B cell (primary cell): ENCODE measurements around the gene SIAH2. TPM values are rescaled to one million over a fixed set of nuclear protein-coding genes. Genes with fewer than 3 reads are reported as not detected.

Experiments
- ATAC-seq: fragments of 200-7000 bp; cut with Tn5 transposase; one replicate; pipeline ENCODE4 v1.10.0; 2021; ENCODE audit warnings: low read depth, mild to moderate bottlenecking, moderate number of reproducible peaks, moderate library complexity
- CTCF ChIA-PET: fragments of 350-600 bp; sonication (Branson Sonifier 250); formaldehyde crosslinking; loops from one replicate; lab custom pipeline; 2021; ENCODE audit warnings: antibody characterized with exemption, inconsistent platforms; lab: Charles Lee
- POLR2A ChIA-PET: fragments of 350-600 bp; sonication (Branson Sonifier 250); formaldehyde crosslinking; loops from one replicate; lab custom pipeline; 2021; ENCODE audit warnings: antibody characterized with exemption; lab: Charles Lee
- DNase-seq: peaks from one replicate; pipeline ENCODE4 v3.0.0; 2013
- H2AFZ ChIP-seq: 2 replicates; pipeline ENCODE4 v1.6.1; 2012; ENCODE audit warnings: mild to moderate bottlenecking, low read depth, low read length; ENCODE audit not compliant: insufficient read depth, poor library complexity, severe bottlenecking
- H3K27ac ChIP-seq, 2 donors: 1 replicate in 1 of 2; 2 replicates in 1 of 2; pipeline ENCODE4 v1.5.1; 2012 to 2013; ENCODE audit warnings: low read length in 2 of 2, mild to moderate bottlenecking in 2 of 2, moderate library complexity in 1 of 2
- H3K27me3 ChIP-seq, 4 experiments: fragments of 200-600 bp in 1 of 4; sonication (generic) in 1 of 4; replicated peaks in 1 of 4; 1 replicate in 2 of 4; 2 replicates in 2 of 4; pipeline versions ENCODE4 v1.6.1 to v1.7.0; 2013 to 2016; ENCODE audit warnings: low read length in 3 of 4, mild to moderate bottlenecking in 2 of 4, mixed read lengths in 1 of 4, moderate library complexity in 1 of 4; ENCODE audit not compliant: insufficient read depth in 4 of 4, control insufficient read depth in 3 of 4; ENCODE audit errors: control extremely low read depth in 1 of 4
- H3K36me3 ChIP-seq, 2 experiments: replicated peaks in 1 of 2; 1 replicate in 1 of 2; 2 replicates in 1 of 2; pipeline versions ENCODE4 v1.6.1 to v1.7.1; 2013; ENCODE audit warnings: low read length in 1 of 2; ENCODE audit not compliant: insufficient read depth in 2 of 2, control insufficient read depth in 1 of 2; ENCODE audit errors: control extremely low read depth in 1 of 2, extremely low read depth in 1 of 2
- H3K4me1 ChIP-seq, 2 donors: fragments of 200-600 bp in 1 of 2; sonication (generic) in 1 of 2; 1 replicate in 1 of 2; 2 replicates in 1 of 2; pipeline versions ENCODE4 v1.5.1 to v1.6.1; 2013 to 2017; ENCODE audit warnings: low read length in 2 of 2; ENCODE audit not compliant: control insufficient read depth in 2 of 2, insufficient read depth in 2 of 2
- H3K4me2 ChIP-seq: replicated peaks from 2 replicates; pipeline ENCODE3; 2012; ENCODE audit warnings: mild to moderate bottlenecking, low read depth, low read length; ENCODE audit not compliant: poor library complexity, severe bottlenecking
- H3K4me3 ChIP-seq, 5 experiments: fragments of 200-600 bp in 1 of 5; sonication (generic) in 1 of 5; 1 replicate in 3 of 5; 2 replicates in 2 of 5; pipeline versions ENCODE4 v1.5.1 to v1.7.0; 2011 to 2016; ENCODE audit warnings: low read length in 4 of 5, mild to moderate bottlenecking in 4 of 5, low read depth in 2 of 5, control low read depth in 1 of 5, moderate library complexity in 1 of 5; ENCODE audit not compliant: insufficient read depth in 1 of 5; ENCODE audit errors: control extremely low read depth in 1 of 5, extremely low read depth in 1 of 5
- H3K79me2 ChIP-seq: fragments of 200-600 bp; sonication (generic); one replicate; pipeline ENCODE4 v1.6.0; 2016; ENCODE audit warnings: low read length; ENCODE audit not compliant: control insufficient read depth, insufficient read depth
- H3K9ac ChIP-seq: fragments of 200-600 bp; sonication (generic); 2 replicates; pipeline ENCODE4 v1.6.1; 2017; ENCODE audit warnings: mild to moderate bottlenecking, low read length, moderate library complexity
- H3K9me3 ChIP-seq, 3 donors: one replicate each; pipeline versions ENCODE4 v1.6.1 to v1.7.1; 2013; ENCODE audit warnings: low read length in 2 of 3; ENCODE audit not compliant: control insufficient read depth in 2 of 3, insufficient read depth in 1 of 3; ENCODE audit errors: control extremely low read depth in 1 of 3
- H4K20me1 ChIP-seq: 2 replicates; pipeline ENCODE4 v1.6.0; 2012; ENCODE audit warnings: mild to moderate bottlenecking, low read length; ENCODE audit not compliant: insufficient read depth, control insufficient read depth, poor library complexity, severe bottlenecking
- H3K27ac Mint-ChIP-seq: one replicate; pipeline ENCODE4 v1.8.0; 2021; ENCODE audit warnings: mixed read lengths
- H3K27me3 Mint-ChIP-seq: one replicate; pipeline ENCODE4 v1.8.0; 2021; ENCODE audit warnings: mixed read lengths
- H3K4me1 Mint-ChIP-seq: one replicate; pipeline ENCODE4 v1.8.0; 2021; ENCODE audit warnings: mixed read lengths
- H3K4me3 Mint-ChIP-seq: one replicate; pipeline ENCODE4 v1.8.0; 2021; ENCODE audit warnings: mixed read lengths
- H3K9me3 Mint-ChIP-seq: one replicate; pipeline ENCODE4 v1.8.0; 2022; ENCODE audit warnings: mixed read lengths; ENCODE audit not compliant: insufficient read depth
- EZH2 ChIP-seq: IDR thresholded peaks from 2 replicates; pipeline ENCODE4 v1.6.1; 2012; ENCODE audit warnings: borderline replicate concordance, low read depth, mild to moderate bottlenecking, moderate library complexity, low read length; ENCODE audit not compliant: insufficient read depth, poor library complexity, severe bottlenecking
- WGBS: methylation state at CpG from one replicate; pipeline ENCODE4 v1.1.5; 2013; ENCODE audit warnings: missing lambda C conversion rate; ENCODE audit not compliant: insufficient coverage; 5-methylcytosine and 5-hydroxymethylcytosine counted together
- intact Hi-C: fragments of 100-400 bp; cut with micrococcal nuclease; formaldehyde crosslinking; loops from one replicate; pipeline ENCODE4 v1.10.0; 2022
- polyA plus RNA-seq: library from polyadenylated mRNA; depleted of rRNA; stranded (reverse); fragments of >200 nt; gene quantifications from 2 replicates; pipeline ENCODE4 v1.2.3, GENCODE V29; 2012
- total RNA-seq, 2 donors: library from RNA; stranded (reverse); fragments of 120-200 nt in 1 of 2; gene quantifications; 1 replicate in 1 of 2; 2 replicates in 1 of 2; pipeline versions ENCODE4 v1.2.3 to v1.2.4, GENCODE V29; 2013 to 2022
- TF ChIP-seq, protein P1 (sequence below): fragments of 200-600 bp; IDR thresholded peaks from one replicate; pipeline ENCODE4 v1.8.0; 2022; ENCODE audit warnings: antibody characterized with exemption, mild to moderate bottlenecking

The SIAH2 gene
- total and polyA plus RNA-seq, 2 donors (not counting 1 experiment from before 2014, with no cell fraction given), result 22.3 to 83.4 TPM

DNA sequence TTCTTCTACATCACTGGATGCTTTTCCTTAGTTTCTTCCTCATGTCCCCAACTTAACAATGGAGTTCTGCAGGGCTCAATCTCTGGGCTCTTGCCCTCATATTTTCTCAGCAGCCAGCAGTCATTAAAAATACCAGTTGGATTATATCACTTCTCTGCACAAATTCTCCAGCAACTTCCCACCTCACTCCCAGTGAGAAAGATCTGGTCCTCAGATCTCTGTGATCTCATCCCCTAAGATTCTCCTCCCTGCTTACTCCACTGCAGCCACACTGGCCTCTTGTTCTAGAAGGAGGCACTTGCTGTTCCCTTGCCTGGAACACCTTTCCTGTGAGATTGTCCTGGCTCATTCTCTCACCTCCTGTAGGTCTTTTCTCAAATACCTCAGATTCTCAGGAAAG is 65.3 kb downstream of the SIAH2 start:
- DNase-seq, result no peak
- Mint-ChIP-seq H3K27me3 (no peaks in the 10 kb centered on the region), H3K9me3 (no peaks in the 10 kb centered on the region), H3K27ac (no peak overlapping the region), H3K4me1 (peaks cover 2% of the 10 kb centered on the region), H3K4me3 (no peak overlapping the region)
- CTCF ChIA-PET, result no interaction called here
- ATAC-seq, result no peak
- Histone ChIP-seq H3K4me2 (no peak overlapping the region), H3K9ac (no peak overlapping the region), H4K20me1 (no peaks in the 10 kb centered on the region), H2AFZ (no peak overlapping the region), H3K27ac (no peak overlapping the region), H3K79me2 (no peaks in the 10 kb centered on the region), H3K27me3 (no peaks in the 10 kb centered on the region), H3K9me3 (peaks cover 0 to 4% (median 3%) of the 10 kb centered on the region in 3 donors), H3K4me1 (peaks cover 0 to 2% of the 10 kb centered on the region in 2 donors), H3K36me3 (no peaks in the 10 kb centered on the region), H3K4me3 (no peak overlapping the region)
- TF ChIP-seq, protein P1, sequence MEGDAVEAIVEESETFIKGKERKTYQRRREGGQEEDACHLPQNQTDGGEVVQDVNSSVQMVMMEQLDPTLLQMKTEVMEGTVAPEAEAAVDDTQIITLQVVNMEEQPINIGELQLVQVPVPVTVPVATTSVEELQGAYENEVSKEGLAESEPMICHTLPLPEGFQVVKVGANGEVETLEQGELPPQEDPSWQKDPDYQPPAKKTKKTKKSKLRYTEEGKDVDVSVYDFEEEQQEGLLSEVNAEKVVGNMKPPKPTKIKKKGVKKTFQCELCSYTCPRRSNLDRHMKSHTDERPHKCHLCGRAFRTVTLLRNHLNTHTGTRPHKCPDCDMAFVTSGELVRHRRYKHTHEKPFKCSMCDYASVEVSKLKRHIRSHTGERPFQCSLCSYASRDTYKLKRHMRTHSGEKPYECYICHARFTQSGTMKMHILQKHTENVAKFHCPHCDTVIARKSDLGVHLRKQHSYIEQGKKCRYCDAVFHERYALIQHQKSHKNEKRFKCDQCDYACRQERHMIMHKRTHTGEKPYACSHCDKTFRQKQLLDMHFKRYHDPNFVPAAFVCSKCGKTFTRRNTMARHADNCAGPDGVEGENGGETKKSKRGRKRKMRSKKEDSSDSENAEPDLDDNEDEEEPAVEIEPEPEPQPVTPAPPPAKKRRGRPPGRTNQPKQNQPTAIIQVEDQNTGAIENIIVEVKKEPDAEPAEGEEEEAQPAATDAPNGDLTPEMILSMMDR, result no peak
- TF ChIP-seq EZH2, result no peak
- intact Hi-C loops, result no loop called here
- POLR2A ChIA-PET, result no interaction called here

DNA sequence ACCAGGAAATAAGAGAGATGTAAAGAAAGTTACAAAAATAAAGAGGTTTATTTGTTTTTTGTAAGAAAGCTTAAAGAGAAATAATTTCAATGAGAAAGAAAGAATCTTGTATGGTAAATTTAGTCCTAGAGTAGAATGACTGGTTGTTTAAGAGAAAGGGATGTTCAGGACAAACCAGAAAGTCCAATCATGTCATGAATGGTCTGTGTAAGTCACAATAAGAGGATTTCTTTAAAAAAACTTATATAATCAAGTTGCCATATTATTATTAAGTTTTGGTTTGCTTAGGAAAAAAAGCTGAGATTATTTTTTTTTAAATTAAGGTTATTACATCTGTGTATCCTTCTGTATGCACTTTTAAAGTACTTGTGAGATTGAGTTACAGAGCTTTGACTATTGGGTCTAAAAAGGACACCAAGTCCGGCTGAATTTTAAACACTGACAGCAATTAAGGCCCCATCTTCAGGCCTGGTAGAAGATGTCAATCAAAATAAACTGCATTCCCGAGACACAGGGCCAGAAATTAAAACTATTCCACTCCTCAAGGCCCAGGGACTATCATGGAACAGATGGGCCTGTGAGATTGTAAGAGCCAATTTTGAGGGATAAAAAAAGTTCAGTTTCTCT is 71.4 kb downstream of the SIAH2 start:
- no peaks in the 10 kb centered on the region for H3K27me3 ChIP-seq
- no peak overlapping the region for H3K9ac ChIP-seq
- DNase-seq (no peak), ATAC-seq (no peak)
- H4K20me1 ChIP-seq, result no peaks in the 10 kb centered on the region
- no peak overlapping the region for H3K4me2 ChIP-seq
- no peak overlapping the region for H3K27ac ChIP-seq
- intact Hi-C loops, result no loop called here
- no peaks in the 10 kb centered on the region for H3K79me2 ChIP-seq
- H3K4me1 ChIP-seq, result no peaks in the 10 kb centered on the region
- CTCF ChIA-PET, result no interaction called here
- H3K9me3 ChIP-seq, result peaks cover 0 to 9% (median 4%) of the 10 kb centered on the region in 3 donors
- H3K4me3 ChIP-seq, result no peak overlapping the region
- no peaks in the 10 kb centered on the region for H3K36me3 ChIP-seq
- Mint-ChIP-seq H3K27ac (no peak overlapping the region), H3K9me3 (no peaks in the 10 kb centered on the region), H3K4me1 (no peaks in the 10 kb centered on the region), H3K27me3 (no peaks in the 10 kb centered on the region), H3K4me3 (no peak overlapping the region)
- no peak for TF ChIP-seq EZH2
- TF ChIP-seq, protein P1, result no peak
- WGBS, result 100% methylated on average over 1 of the region's 2 CpGs
- H2AFZ ChIP-seq, result no peak overlapping the region
- POLR2A ChIA-PET, result no interaction called here

Other genes with a start within 250 kb of the SIAH2 start
- 78.0 and 84.6 TPM in 2 replicates for gene SERP1, start 216.7 kb downstream of the SIAH2 start, total RNA-seq
- 114 and 197 TPM in 2 replicates for gene SERP1, start 216.7 kb downstream of the SIAH2 start, polyA plus RNA-seq
- 78.8 and 83.1 TPM in 2 replicates for gene EIF2A, start 216.4 kb downstream of the SIAH2 start, total RNA-seq
- 63.4 and 93.2 TPM in 2 replicates for gene EIF2A, start 216.4 kb downstream of the SIAH2 start, polyA plus RNA-seq
- gene SELENOT, start 159.8 kb downstream of the SIAH2 start, total RNA-seq, result 73.1 and 76.7 TPM in 2 replicates
- gene SELENOT, start 159.8 kb downstream of the SIAH2 start, polyA plus RNA-seq, result 143 and 181 TPM in 2 replicates
- gene ERICH6, start 59.2 kb downstream of the SIAH2 start, total RNA-seq, result 0.44 TPM in 1 of 2 replicates, not detected in the other
- gene ERICH6, start 59.2 kb downstream of the SIAH2 start, polyA plus RNA-seq, result not detected in 2 replicates
- gene MINDY4B, start 142.3 kb upstream of the SIAH2 start, total RNA-seq, result not detected in 2 replicates
- not detected in 2 replicates for gene MINDY4B, start 142.3 kb upstream of the SIAH2 start, polyA plus RNA-seq
- gene CLRN1, start 209.6 kb upstream of the SIAH2 start, total RNA-seq, result not detected in 2 replicates
- not detected in 2 replicates for gene CLRN1, start 209.6 kb upstream of the SIAH2 start, polyA plus RNA-seq